Liver (tissue), 3 donors: ENCODE data around the gene MEDAG.

Experiments used
- ATF3 ChIP-seq: IDR thresholded peaks from 2 replicates; pipeline ENCODE4 v1.6.1; 2016; ENCODE audit warnings: antibody characterized with exemption
- CTCF ChIP-seq: fragments of 150-350 bp; IDR thresholded peaks from 2 replicates; pipeline ENCODE4 v1.5.1; 2017; ENCODE audit warnings: improper control_type of control experiment, low read depth, low read length; ENCODE audit not compliant: missing input control
- EGR1 ChIP-seq, 2 donors: IDR thresholded peaks; 2 replicates each; pipeline ENCODE4 v1.6.1; 2016 to 2018; ENCODE audit warnings: antibody characterized with exemption in 2 of 2, low read depth in 2 of 2
- FOXA1 ChIP-seq: IDR thresholded peaks from 2 replicates; pipeline ENCODE4 v1.6.1; 2016; ENCODE audit warnings: antibody characterized with exemption
- JUND ChIP-seq, 2 donors: IDR thresholded peaks; 2 replicates each; pipeline ENCODE4 v1.6.1; 2016; ENCODE audit warnings: antibody characterized with exemption in 2 of 2
- MAX ChIP-seq: IDR thresholded peaks from 2 replicates; pipeline ENCODE4 v1.6.1; 2016; ENCODE audit warnings: antibody characterized with exemption
- NR2F2 ChIP-seq: IDR thresholded peaks from 2 replicates; pipeline ENCODE4 v1.6.1; 2016; ENCODE audit warnings: antibody characterized with exemption
- RAD21 ChIP-seq, 2 donors: IDR thresholded peaks; 2 replicates each; pipeline ENCODE4 v1.6.1; 2016; ENCODE audit warnings: antibody characterized with exemption in 2 of 2, mild to moderate bottlenecking in 2 of 2
- REST ChIP-seq: IDR thresholded peaks from 2 replicates; pipeline ENCODE4 v1.6.1; 2016; ENCODE audit warnings: antibody characterized with exemption, mild to moderate bottlenecking
- SP1 ChIP-seq: IDR thresholded peaks from 2 replicates; pipeline ENCODE4 v1.6.1; 2018; ENCODE audit warnings: antibody characterized with exemption, mild to moderate bottlenecking
- TAF1 ChIP-seq: conservative IDR thresholded peaks from 2 replicates; pipeline ENCODE4 v1.6.1; 2016; ENCODE audit warnings: antibody characterized with exemption, mild to moderate bottlenecking
- YY1 ChIP-seq: IDR thresholded peaks from 2 replicates; pipeline ENCODE4 v1.6.1; 2016; ENCODE audit warnings: antibody characterized with exemption, mild to moderate bottlenecking
- donor health status: healthy.
- donor health status: healthy.

- no peak for TF ChIP-seq CTCF
- TF ChIP-seq ATF3, result no peak
- TF ChIP-seq TAF1, result no peak
- TF ChIP-seq RAD21 (IDR thresholded peaks at IDR 0.05), result no peak
- TF ChIP-seq MAX, result no peak
- no peak for TF ChIP-seq SP1
- no peak for TF ChIP-seq REST
- TF ChIP-seq YY1, result no peak
- TF ChIP-seq JUND (IDR thresholded peaks at IDR 0.05), result no peak
- TF ChIP-seq EGR1 (IDR thresholded peaks at IDR 0.05; ENCODE audit: low read depth in 2 of 2), result no peak
- no peak for TF ChIP-seq FOXA1
- no peak for TF ChIP-seq NR2F2
These were observed 43.4 kb upstream of the MEDAG start for GRCh38 chr13:30862707-30863106.
